Measurements from ENCODE around the gene STK11. TPM values are rescaled to one million over a fixed set of nuclear protein-coding genes. Genes with fewer than 3 reads are reported as not detected.

STK11 gene
- total RNA-seq, 1 experiment from 2014 or later, result 53.0 TPM

- BruUV-seq (replicated peaks), result no TSS peak
- Histone ChIP-seq H3K79me2 (ENCODE audit: low read depth) (no peaks in the 10 kb centered on the region), H3K4me1 (replicated peaks; ENCODE audit: insufficient read depth) (0 out of 2 replicates have a peak, but pooled peaks cover 6% of the 10 kb centered on the region), H3K36me3 (ENCODE audit: low read depth) (no peaks in the 10 kb centered on the region), H3K27me3 (ENCODE audit: insufficient read depth, low read depth) (no peaks in the 10 kb centered on the region), H4K20me1 (ENCODE audit: insufficient read depth) (no peaks in the 10 kb centered on the region), H3K4me2 (no peak overlapping the region), H3K9me2 (ENCODE audit: insufficient read depth) (no peaks in the 10 kb centered on the region), H3K27ac (no peak overlapping the region), H2AFZ (no peak overlapping the region), H3K4me3 (no peak overlapping the region), H3K9me3 (ENCODE audit: insufficient read depth, low read depth) (no peaks in the 10 kb centered on the region), H3F3A (ENCODE audit: insufficient read depth, low read depth) (peaks cover 9% of the 10 kb centered on the region)
- intact Hi-C loops (cut with micrococcal nuclease; ENCODE audit: unreplicated experiment), result no loop called here
- ChIA-PET CTCF (interaction anchor here (0.5 kb wide), 1 partner anchor 118 kb away, joined by 6 read pairs; no protein-coding TSS in a partner anchor), POLR2A (ENCODE audit: unreplicated experiment) (no interaction called here)
- DNase-seq, result peak; percentile 61 to 63
- TF ChIP-seq EZH2 (IDR thresholded peaks at IDR 0.05; ENCODE audit: low read depth), result no peak
- no peak for TF ChIP-seq CTCF (conservative IDR thresholded peaks at IDR 0.05)
Observed at GRCh38 chr19:1231729-1232637, 26.4 kb downstream of the STK11 start.

- H3K4me1 ChIP-seq (replicated peaks; ENCODE audit: insufficient read depth), result 0 out of 2 replicates have a peak, but pooled peaks cover 6% of the 10 kb centered on the region
- intact Hi-C loops (cut with micrococcal nuclease; ENCODE audit: unreplicated experiment), result no loop called here
- H3K79me2 ChIP-seq (ENCODE audit: low read depth), result no peaks in the 10 kb centered on the region
- H4K20me1 ChIP-seq (ENCODE audit: insufficient read depth), result no peaks in the 10 kb centered on the region
- no peaks in the 10 kb centered on the region for H3K36me3 ChIP-seq (ENCODE audit: low read depth)
- ChIA-PET CTCF (interaction anchor here (0.5 to 0.6 kb wide), 2 partner anchors 66 to 119 kb away, joined by 3 to 6 read pairs; no protein-coding TSS in a partner anchor), POLR2A (ENCODE audit: unreplicated experiment) (interaction anchor here (0.5 kb wide), 1 partner anchor 9 kb away, joined by 3 read pairs; the partner anchor contains the start of gene ATP5F1D)
- H3K4me2 ChIP-seq, result no peak overlapping the region
- no peaks in the 10 kb centered on the region for H3K9me3 ChIP-seq (ENCODE audit: insufficient read depth, low read depth)
- H2AFZ ChIP-seq, result no peak overlapping the region
- peaks cover 9% of the 10 kb centered on the region for H3F3A ChIP-seq (ENCODE audit: insufficient read depth, low read depth)
- no TSS peak for BruUV-seq (replicated peaks)
- H3K9me2 ChIP-seq (ENCODE audit: insufficient read depth), result no peaks in the 10 kb centered on the region
- TF ChIP-seq CTCF (conservative IDR thresholded peaks at IDR 0.05), result no peak
- TF ChIP-seq EZH2 (IDR thresholded peaks at IDR 0.05; ENCODE audit: low read depth), result no peak
- DNase-seq, result no peak
- no peak overlapping the region for H3K27ac ChIP-seq
- H3K4me3 ChIP-seq, result no peak overlapping the region
- no peaks in the 10 kb centered on the region for H3K27me3 ChIP-seq (ENCODE audit: insufficient read depth, low read depth)
Observed at GRCh38 chr19:1232652-1233072, 27.1 kb downstream of the STK11 start.

GRCh38 chr19:1233115-1233667 is 27.6 kb downstream of the STK11 start:
- no peak for DNase-seq
- CTCF ChIA-PET, result interaction anchor here (0.6 kb wide), 1 partner anchor 67 kb away, joined by 3 read pairs; no protein-coding TSS in a partner anchor
- Histone ChIP-seq H3K27ac (no peak overlapping the region), H3F3A (ENCODE audit: insufficient read depth, low read depth) (peaks cover 9% of the 10 kb centered on the region), H3K9me3 (ENCODE audit: insufficient read depth, low read depth) (no peaks in the 10 kb centered on the region), H3K4me1 (replicated peaks; ENCODE audit: insufficient read depth) (0 out of 2 replicates have a peak, but pooled peaks cover 6% of the 10 kb centered on the region), H3K27me3 (ENCODE audit: insufficient read depth, low read depth) (no peaks in the 10 kb centered on the region), H4K20me1 (ENCODE audit: insufficient read depth) (no peaks in the 10 kb centered on the region), H3K4me2 (no peak overlapping the region), H3K79me2 (ENCODE audit: low read depth) (no peaks in the 10 kb centered on the region), H3K9me2 (ENCODE audit: insufficient read depth) (no peaks in the 10 kb centered on the region), H2AFZ (no peak overlapping the region), H3K4me3 (no peak overlapping the region), H3K36me3 (ENCODE audit: low read depth) (no peaks in the 10 kb centered on the region)
- POLR2A ChIA-PET (ENCODE audit: unreplicated experiment), result interaction anchor here (0.5 kb wide), 1 partner anchor 8 kb away, joined by 3 read pairs; the partner anchor contains the start of gene ATP5F1D
- TF ChIP-seq CTCF (conservative IDR thresholded peaks at IDR 0.05) (no peak), EZH2 (IDR thresholded peaks at IDR 0.05; ENCODE audit: low read depth) (no peak)
- intact Hi-C loops (cut with micrococcal nuclease; ENCODE audit: unreplicated experiment), result no loop called here
- no TSS peak for BruUV-seq (replicated peaks)

Data from PC-9 (cell line).